GM18505 (cell line): ENCODE results near the gene ICA1.

Source experiments
- ATAC-seq: cut with Tn5 transposase; IDR thresholded peaks from one replicate; pipeline ENCODE4 v1.9.1; 2021; ENCODE audit not compliant: unreplicated experiment
- POLR2A ChIP-seq: IDR thresholded peaks from 4 replicates; pipeline ENCODE4 v1.6.1; 2011; ENCODE audit warnings: borderline replicate concordance; ENCODE audit not compliant: insufficient read depth, insufficient read length; ENCODE audit errors: extremely low read depth

The ICA1 gene

DNA sequence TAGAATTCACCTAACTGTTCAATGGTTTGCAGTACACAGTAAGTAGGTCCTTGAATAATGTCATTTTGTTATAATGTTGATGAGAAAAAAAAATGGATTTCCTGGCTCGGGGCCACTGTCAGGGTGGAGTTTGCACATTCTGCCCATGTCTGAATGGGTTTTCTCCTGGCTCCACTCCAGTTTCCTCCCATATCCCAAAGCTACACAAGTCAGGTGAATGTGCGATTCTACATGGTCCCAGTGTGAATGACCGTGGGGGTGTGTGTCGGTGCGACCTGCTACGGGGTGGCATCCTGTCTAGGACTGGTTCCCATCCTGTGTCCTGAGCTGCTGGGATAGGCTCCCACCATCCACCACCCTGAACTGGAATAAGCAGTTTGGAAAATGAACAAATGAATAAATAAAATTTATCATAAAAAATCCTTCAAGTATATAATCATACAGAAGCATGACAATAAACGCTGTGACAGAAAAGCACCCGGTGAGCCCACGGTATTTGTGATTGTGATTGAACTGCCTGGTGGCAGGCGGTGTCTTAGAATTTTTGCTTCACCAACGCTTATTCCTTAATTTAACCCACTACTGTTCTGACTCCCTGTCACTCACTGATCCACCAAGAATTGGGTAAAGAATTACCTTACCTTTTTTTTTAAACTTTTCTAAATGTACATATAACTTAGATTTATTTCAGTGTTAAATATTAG is 114.1 kb downstream of the ICA1 start:
- no peak for ATAC-seq
- TF ChIP-seq POLR2A, result no peak

DNA sequence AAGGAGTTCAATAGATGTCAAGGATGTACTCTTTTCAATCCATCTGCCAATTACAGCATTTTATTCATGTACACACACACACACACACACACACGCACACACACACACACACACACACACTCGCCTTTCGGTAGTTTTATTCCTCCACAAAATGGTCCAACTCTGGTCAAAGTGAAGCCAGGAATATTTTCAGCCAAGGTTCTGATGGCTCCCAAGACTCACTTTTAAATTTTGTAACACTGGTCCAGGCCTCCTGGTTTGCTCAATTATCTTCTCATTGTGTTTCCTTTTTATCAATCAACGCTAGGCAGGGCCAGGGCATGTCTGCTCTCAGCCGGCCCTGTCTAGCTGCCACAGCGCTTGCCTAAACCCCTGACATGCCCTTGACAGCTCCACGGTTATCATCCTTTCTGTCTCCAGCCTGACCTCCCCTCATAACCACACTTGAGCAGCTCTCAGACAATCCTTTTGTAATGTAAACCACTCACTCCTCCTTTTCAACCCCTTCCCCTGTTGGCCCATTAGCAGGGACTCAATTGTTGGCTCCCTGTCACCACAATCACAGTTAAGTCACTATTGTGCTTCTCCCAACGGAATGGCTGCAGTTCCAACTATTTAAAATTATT is 115.1 kb downstream of the ICA1 start:
- TF ChIP-seq POLR2A, result no peak

DNA sequence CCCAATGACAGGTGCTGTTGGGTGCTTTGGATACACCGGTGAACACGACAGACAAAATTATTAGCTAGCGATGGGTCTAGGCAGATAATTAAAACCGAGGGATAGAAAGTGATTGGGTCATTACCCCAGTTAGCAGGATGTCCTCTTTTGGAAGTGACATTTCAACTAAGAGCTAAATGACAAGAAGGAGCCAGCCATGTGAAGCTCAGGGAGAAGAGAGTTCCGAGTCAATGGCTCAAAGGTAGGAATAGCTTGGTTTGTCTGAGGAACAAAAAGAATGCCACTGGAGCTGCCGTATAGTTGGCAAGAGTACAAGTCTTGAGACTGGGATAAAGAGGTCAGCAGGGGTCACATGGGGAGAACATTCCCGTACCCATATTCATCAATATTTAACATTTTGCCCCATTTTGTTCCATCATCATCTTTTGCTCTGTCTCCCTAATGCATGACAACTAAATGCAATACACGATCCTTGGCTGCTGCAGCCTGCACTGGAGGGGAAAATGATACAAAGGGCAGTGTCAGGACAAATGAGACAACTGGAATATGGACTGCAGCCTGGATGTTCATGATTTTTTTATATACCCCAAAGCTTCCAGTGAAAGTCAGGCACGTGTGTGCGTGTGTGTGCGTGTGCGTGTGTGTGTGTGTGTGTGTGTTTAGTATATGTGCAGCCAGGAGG is 115.7 kb downstream of the ICA1 start:
- no peak for TF ChIP-seq POLR2A
- ATAC-seq, result no peak

More for the DNA sequence above, 115.1 kb downstream of the ICA1 start:
- no peak for ATAC-seq

DNA sequence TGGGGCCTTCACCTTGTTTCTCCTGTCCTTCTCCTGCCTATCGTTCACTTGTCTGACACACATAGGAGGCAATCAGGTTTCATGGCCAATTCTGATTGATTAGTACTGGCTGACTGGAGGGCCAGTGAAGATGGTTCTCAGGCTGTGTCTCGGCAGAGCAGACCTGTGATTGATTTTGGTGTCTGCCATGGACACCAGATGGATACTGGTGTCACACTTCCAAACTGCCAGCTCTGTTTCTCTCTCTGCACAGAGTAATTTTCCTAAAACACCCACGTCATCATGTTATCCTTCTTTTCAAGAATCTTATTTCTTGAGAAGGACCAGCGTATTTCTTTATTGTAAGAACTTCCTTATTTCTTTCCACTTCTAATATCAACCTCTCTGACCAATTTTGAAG is 117.1 kb downstream of the ICA1 start:
- TF ChIP-seq POLR2A, result no peak
- ATAC-seq, result no peak

DNA sequence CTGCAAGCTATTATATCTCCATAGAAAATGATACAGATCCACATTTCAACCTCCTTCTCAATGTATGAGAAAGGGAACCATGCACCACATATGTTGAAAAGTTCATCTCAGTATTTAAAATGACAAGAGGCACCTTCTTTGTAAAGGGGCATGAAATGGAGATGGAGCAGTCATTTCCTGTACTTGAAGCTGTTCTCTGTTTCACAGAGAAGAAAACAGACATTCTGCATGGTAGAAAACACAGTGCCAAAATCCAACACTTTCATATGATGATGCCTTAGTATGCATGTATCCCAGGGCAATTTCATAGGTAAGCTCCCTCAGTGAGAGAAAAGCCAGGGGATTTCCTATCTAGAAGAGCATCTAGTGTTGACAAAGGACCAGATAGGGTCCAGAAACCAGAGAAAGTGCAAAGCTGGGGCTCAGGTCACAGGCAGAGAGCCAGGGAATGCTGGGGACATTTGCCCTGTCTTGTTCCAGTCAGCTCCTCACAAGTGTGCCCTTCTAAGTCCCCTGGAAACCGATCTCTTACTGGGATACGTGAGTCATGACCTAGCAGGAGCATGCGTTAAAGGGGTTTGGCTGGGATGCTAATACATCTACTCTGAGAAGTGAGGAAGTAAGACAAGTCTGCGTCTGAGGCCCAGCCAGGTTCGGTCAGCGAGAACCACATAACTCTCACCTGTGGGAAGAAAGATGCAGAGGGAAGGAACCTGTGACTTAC is 118.7 kb downstream of the ICA1 start:
- ATAC-seq, result no peak
- no peak for TF ChIP-seq POLR2A

DNA sequence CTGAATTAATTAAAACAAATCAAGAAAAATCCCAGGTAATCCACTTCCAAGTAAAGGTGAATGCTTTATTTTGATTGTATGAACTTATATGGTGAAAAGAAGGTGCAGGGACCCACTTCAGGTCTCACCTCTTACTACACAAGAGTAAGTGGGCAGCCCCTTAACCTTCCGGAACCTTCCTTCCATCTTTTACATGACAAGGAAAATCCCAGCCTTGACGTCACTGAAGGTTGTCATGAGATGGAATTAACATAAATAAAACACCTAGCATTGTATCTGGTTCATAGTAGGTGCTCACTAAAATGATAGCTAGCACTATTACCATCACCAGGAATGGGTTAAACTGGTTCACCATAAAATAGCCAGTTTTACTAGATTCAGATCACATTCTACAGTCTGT is 119.5 kb downstream of the ICA1 start:
- no peak for ATAC-seq
- no peak for TF ChIP-seq POLR2A

DNA sequence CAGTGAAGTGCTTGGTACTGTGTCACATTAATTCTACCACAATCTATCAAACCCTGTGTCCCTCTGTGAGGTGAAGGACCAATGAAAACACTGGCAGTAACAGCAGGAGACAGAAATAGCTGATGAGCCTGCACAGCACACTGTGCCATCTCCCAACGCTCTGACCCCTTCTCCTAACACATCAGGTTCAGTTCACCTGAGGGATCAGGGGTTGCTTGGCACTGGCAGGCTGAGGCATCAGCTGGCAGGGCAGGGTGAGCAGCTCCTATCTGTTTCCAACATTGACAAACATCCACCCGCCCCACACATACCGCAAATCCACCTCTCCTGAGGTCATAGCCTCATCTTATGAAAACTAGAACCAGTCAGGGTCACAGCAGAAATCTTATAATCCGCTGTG is 120.9 kb downstream of the ICA1 start:
- no peak for TF ChIP-seq POLR2A
- no peak for ATAC-seq

DNA sequence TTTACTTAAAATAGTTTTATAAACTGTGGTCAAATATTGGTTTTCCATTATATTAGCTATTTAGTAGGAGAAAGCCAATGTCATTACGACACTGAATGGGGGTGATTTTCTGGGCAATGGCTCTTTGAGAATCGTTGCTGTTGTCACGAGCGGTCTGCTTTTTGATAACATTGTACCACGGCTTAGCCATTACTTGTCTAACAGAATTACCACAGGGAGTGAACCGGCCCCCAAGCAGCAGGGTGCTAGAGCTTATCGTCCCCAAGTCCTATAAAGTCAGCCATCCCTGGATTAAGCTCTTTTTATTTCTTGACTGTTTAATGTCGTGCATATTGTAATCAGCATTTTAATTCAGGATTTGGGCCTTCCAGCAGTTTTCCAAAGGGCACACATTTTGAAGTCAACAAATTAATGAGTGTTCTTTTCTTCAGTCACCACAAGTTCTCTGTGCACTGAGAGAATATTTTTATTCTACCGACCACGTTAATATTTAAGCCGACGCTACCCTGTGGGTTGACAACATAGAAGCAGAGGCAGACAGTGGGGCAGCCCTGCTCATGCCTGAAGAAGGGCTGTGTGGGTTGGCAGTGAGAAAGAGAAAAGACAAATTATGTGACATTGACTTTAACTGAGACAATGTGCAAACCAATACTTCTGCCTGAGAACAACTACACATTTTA is 125.8 kb downstream of the ICA1 start:
- no peak for ATAC-seq
- no peak for TF ChIP-seq POLR2A

DNA sequence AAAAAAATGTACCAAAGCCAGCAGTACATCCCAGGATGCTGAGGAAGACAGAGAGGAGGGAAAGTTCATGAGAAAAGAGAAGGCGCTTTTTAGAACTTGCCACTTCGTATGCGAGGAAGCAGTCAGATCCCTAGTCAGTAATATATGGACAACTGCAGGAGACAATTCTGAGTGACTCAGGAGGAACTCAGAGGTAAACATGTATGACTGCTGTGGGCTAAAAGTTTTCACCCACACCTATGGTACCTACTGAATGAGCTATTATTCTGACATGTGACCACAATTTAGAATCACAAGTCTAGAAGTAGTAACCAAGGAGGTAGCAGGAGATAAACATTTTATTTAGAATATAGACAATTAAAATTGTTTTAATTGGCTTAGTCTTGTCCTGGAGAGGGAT is 126.5 kb downstream of the ICA1 start:
- no peak for TF ChIP-seq POLR2A
- no peak for ATAC-seq

DNA sequence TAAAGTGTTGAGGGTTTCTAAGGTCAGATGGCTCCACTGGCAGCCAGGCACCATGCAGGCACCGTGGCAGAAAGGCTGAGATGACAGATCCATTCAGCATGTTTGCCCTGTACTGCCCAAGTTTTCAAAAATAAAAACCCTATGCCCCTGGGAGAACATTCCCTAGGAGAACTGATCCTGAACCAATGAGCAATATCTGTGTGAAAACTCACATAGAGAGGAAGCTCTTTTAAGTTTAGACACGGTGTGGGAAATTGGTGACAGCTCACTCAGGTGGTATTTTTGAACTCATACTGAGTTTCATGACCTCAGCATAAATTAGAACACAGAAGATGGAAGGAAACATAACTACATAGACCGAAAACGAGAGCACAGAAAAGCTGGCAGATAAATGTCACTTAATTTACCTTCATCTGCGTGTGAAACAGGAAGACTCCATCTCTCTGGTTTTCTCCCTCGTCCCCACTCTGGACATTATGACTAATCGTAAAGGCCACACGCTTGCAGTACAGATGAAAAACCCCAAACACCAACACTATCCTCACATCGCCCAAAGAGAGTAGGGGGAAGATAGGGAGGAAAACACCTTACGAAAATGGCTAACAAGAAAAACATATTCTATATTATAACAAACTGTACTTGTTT is 127.8 kb downstream of the ICA1 start:
- no peak for TF ChIP-seq POLR2A
- peak; percentile 66 for ATAC-seq

DNA sequence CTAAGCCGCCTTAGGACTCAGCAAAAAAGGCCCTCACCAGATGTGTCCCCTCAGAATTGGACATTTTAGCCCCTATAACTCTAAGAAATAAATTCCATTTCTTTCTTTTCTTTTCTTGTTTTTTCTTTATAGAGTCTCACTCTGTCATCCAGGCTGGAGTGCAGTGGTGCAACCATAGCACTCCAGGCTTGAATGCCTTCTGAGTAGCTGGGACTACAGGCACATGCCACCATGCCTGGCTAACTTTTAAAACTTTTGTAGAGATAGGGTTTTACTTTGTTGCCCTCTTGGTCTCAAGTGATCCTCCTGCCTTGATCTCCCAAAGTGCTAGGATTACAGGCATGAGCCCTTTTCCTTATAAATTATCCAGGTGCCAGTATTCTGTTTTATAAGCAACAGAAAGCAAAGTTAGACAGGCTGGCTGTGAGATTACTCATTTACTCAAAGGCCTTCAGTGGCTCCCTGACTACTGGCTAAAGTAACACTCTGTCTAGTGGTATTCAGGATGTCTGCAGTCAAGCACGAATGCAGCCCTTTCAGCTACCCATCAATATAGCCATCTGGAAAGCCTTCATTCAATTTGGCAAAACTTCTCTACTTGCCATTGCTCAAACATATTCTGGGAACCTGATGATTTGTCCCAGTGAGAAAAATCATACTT is 128.6 kb downstream of the ICA1 start:
- no peak for TF ChIP-seq POLR2A
- peak; percentile 26 for ATAC-seq
